NCI-H748 treated with DMSO at 0.1 percent for 48 hours (cell line): ENCODE measurements around the gene BMAL1.
"Not testable (repeated sequence)": the region's sequence is repeated elsewhere in the genome, so short reads cannot be mapped to it uniquely, and the experiment has no call there.

Experiments used
- DNase-seq: peaks from one replicate; lab custom pipeline; 2025; lab: John Stamatoyannopoulos, UW

The BMAL1 gene

GRCh38 chr11:13277768-13278608, at the start of gene BMAL1:
TSS of gene BMAL1 (plus strand) at chr11:13277790. CDS start at chr11:13354309, 76,519 bp downstream.
- no peak for DNase-seq

DNA sequence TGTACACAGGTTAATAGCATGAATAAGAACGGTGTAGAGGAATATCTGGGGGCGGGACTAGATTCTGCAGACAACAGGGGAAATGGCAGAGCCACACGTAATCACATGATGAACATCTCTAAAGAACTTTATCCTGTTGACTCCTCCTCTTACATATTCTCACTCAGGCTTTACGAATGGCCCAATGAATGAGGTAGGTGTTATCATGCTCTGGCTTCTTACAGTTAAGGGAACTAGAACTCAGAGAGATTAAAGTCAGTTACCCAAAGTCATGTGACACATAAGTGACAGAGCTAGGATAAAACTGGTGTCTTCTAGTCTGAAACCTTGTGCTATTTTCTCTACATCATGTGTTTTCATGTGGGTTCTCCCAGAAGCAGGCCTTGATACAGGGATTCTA, 49.0 kb upstream of the BMAL1 start:
- no peak for DNase-seq

- no peak for DNase-seq
Measured at GRCh38 chr11:13229136-13229535, 48.5 kb upstream of the BMAL1 start.

- no peak for DNase-seq
Measured at GRCh38 chr11:13229711-13230318, 47.8 kb upstream of the BMAL1 start.

- DNase-seq: no peak
Measured at GRCh38 chr11:13233173-13233745, 44.3 kb upstream of the BMAL1 start.

DNA sequence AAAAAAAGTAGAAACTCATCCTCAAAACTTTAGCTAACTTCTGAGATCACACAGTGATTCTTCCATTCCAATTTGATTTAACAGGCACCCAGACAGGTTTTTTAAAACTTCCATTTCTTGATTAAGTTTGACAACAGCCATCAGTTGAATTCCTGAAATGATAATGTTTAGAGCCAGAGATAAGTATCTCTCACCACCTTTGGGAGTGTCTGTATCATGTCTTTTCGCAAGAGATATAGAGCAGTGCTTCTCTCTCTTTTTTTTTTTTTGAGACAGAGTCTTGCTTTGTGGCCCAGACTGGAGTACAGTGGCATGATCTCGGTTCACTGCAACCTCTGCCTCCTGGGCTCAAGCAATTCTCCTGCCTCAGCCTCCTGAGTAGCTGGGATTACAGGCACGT, 41.7 kb upstream of the BMAL1 start:
- DNase-seq: no peak

DNA sequence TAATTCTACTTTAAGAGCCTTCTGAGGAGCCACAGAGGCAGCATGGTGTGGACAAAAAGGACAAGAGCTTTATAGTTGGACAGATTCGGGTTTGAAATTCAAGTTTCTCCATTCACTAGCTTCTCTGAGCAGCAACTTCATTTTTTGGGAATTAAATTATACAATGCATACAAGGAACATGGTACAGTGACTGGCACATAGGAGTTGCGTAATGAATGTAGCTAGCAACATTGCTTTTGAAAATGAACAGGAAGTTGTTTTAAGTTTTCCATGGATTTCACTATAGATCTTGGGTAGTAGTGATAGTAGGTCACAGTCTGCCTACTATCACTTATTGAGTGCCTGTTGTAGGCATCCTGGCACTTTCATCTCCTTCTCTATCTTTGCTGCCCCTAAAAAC, 41.0 kb upstream of the BMAL1 start:
- DNase-seq: no peak

DNA sequence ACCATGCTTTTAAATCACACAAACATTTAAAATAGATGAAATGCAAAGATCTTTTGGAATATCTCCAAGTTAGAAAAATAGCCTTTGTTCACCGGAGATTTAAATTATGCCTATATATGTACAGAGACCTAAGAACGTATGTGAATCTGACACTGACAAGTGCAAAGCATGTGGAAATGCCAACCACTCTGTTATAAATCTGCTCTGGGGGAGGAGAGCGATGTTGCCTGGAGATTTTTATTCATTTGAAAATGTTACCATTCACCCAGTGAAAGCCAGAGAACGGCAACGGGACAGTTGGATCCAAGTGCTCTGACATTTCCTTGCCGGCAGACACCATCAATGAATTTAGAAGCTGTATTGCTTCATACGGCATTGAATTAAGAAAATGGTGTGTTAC, 39.8 kb upstream of the BMAL1 start:
- no peak for DNase-seq

- peak; percentile 52 for DNase-seq
Measured at GRCh38 chr11:13238879-13239514, 38.6 kb upstream of the BMAL1 start.

- DNase-seq: no peak
Measured at GRCh38 chr11:13242564-13242963, 35.0 kb upstream of the BMAL1 start.

DNA sequence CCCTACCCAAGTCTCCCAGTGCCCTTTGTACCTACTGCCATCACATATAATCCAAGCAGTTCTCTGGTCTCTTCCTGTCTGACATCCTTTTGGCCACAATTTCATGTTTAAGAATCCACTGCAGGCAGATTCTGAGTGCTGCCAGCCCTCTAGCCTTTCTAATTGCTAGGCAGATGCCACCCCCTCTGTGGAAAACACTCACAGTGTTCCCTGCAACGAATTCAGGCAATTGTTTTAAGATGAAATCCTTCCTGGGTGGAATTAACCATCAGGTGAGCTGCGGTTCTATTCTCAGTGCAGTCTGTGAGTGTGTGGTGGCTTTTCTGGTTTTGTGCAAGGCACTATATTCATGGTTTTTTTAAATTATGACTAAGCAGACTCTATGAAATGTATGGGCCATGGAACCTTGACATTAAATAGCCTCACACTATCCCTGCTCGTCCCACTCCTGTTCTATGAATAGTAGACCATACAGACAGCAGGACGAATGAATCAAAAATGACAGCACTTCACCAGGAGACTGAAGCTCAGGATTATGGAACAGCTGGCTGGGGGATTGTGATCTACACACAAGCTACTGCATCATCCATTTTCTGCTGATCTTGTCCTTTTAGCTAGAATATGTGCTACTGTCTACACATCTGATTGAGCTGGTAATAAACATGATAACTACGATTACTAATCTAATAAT, 29.8 kb upstream of the BMAL1 start:
- no peak for DNase-seq

GRCh38 chr11:13249177-13249576, 28.4 kb upstream of the BMAL1 start:
- no peak for DNase-seq

DNA sequence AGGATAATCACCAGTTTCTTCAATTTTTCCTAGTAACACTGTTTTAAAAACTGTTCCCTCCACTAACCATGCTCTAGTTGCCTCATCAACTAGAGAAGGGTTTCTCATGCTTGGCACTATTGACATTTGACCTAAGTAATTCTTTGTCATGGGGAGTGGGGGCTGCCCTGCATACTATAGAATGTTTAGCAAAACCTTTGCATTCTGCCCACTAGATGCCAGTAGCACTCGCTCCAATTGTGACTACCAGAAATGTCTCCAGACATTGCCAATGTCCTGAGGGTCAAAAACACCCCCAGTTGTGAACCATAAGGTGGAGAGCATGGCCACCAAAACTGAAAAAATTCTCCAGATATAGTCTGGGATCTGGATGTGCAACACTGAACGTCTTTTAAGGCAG, 27.6 kb upstream of the BMAL1 start:
- no peak for DNase-seq

DNA sequence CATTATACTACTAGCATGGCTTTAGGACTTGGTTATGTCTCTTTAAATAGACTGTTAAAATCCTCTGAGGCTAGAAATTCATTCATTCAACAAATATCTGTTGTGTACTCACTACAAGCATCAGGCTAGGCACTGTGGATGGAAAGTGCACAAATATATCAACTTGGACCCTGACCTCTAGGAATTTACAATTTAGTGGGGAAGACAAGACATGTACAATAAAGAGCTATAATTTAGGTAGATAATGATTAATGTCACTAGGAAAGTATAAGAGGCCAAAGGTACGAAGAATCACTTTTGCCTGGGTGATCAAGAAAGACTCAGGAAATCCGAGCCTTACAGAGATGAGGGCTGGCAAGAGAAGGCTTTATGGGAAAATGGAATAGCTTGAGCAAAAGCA, 25.6 kb upstream of the BMAL1 start:
- DNase-seq: no peak

GRCh38 chr11:13252438-13252837, 25.2 kb upstream of the BMAL1 start:
- DNase-seq: no peak

GRCh38 chr11:13256216-13256615, 21.4 kb upstream of the BMAL1 start:
- DNase-seq: no peak

GRCh38 chr11:13258061-13258460, 19.5 kb upstream of the BMAL1 start:
- DNase-seq: not testable (repeated sequence)

DNA sequence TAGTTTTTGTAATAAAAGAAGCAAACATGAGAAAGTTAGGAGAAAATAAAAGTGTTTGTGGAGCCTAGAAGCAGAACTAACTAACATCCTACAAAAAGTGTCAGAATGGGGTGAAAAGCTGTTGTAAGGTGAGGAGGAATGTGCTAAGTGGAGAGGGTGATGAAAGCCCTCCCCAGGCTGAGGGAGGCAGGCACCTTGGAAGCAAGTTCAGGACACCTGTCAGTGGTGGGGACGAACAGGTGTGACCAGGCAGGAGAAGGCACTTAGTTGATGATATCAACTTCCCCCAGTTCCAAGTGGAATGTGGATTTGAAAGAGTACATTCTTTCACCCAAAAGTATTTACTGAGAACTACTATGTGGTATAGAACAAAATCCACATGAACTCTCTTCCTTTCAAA, 18.7 kb upstream of the BMAL1 start:
- DNase-seq: no peak

- no peak for DNase-seq
Measured at GRCh38 chr11:13259374-13259773, 18.2 kb upstream of the BMAL1 start.

GRCh38 chr11:13260201-13260962, 17.2 kb upstream of the BMAL1 start:
- DNase-seq: no peak

- no peak for DNase-seq
Measured at GRCh38 chr11:13260963-13261588, 16.5 kb upstream of the BMAL1 start.
